K562 (cell line): ENCODE measurements around the gene NTRK1. TPM values are rescaled to one million over a fixed set of nuclear protein-coding genes. Genes with fewer than 3 reads are reported as not detected.

Source experiments
- ASH1L ChIP-seq: fragments of 450-650 bp; IDR thresholded peaks from 2 replicates; pipeline ENCODE4 v1.6.1; 2018; ENCODE audit warnings: borderline replicate concordance, mild to moderate bottlenecking, low read depth; ENCODE audit not compliant: partially characterized antibody
- CBFA2T3 ChIP-seq: fragments of 450-650 bp; IDR thresholded peaks from 2 replicates; pipeline ENCODE4 v1.6.1; 2017
- CTCF ChIP-seq, 3 experiments: IDR thresholded peaks in 2 of 3; conservative IDR thresholded peaks in 1 of 3; 2 replicates each; pipeline ENCODE4 v1.5.1; 2011 to 2012; ENCODE audit warnings: low read length in 3 of 3, mild to moderate bottlenecking in 3 of 3, control low read depth in 2 of 3, improper control_type of control experiment in 1 of 3, inconsistent platforms in 1 of 3, low read depth in 1 of 3, mixed read lengths in 1 of 3, moderate library complexity in 1 of 3; ENCODE audit not compliant: insufficient read depth in 2 of 3
- DMBX1 ChIP-seq: fragments of 250-450 bp; sonication (Bioruptor Pico); IDR thresholded peaks from 2 replicates; pipeline ENCODE4 v1.8.0; 2022; ENCODE audit warnings: inconsistent platforms, mild to moderate bottlenecking, moderate library complexity, borderline replicate concordance
- LARP7 ChIP-seq: fragments of 450-650 bp; IDR thresholded peaks from 2 replicates; pipeline ENCODE4 v1.6.1; 2016
- POU5F1 ChIP-seq: fragments of 150-350 bp; IDR thresholded peaks from 2 replicates; pipeline ENCODE4 v1.6.1; 2014; ENCODE audit warnings: borderline replicate concordance, low read length, low read depth, mild to moderate bottlenecking; ENCODE audit not compliant: partially characterized antibody
- RAD21 ChIP-seq, 2 experiments: fragments of 250-450 bp in 1 of 2; fragments of 450-650 bp in 1 of 2; sonication (Bioruptor Pico) in 1 of 2; formaldehyde crosslinking in 1 of 2; IDR thresholded peaks in 1 of 2; conservative IDR thresholded peaks in 1 of 2; 2 replicates each; pipeline versions ENCODE4 v1.4.0 to v1.8.0; 2020 to 2022; ENCODE audit warnings: mild to moderate bottlenecking in 2 of 2, moderate library complexity in 1 of 2
- RBM22 ChIP-seq: fragments of 200-400 bp; formaldehyde crosslinking; IDR thresholded peaks from 2 replicates; pipeline ENCODE4 v1.6.1; 2018; ENCODE audit warnings: low read length, low read depth; ENCODE audit not compliant: poor library complexity, severe bottlenecking
- RNF219 ChIP-seq: fragments of 250-450 bp; sonication (Bioruptor Pico); IDR thresholded peaks from 2 replicates; pipeline ENCODE4 v1.5.0; 2022; ENCODE audit warnings: mild to moderate bottlenecking
- TCF3 ChIP-seq: sonication (generic); formaldehyde crosslinking; IDR thresholded peaks from 2 replicates; pipeline ENCODE4 v1.4.0; 2020; ENCODE audit warnings: mild to moderate bottlenecking, missing genetic modification reagents
- TGIF2 ChIP-seq: sonication (generic); formaldehyde crosslinking; IDR thresholded peaks from 2 replicates; pipeline ENCODE4 v1.8.1; 2022; ENCODE audit warnings: mild to moderate bottlenecking, missing genetic modification reagents, moderate library complexity
- THRAP3 ChIP-seq: fragments of 450-650 bp; IDR thresholded peaks from 2 replicates; pipeline ENCODE4 v1.6.1; 2016; ENCODE audit warnings: mild to moderate bottlenecking, inconsistent platforms, borderline replicate concordance
- XRCC3 ChIP-seq: fragments of 450-650 bp; IDR thresholded peaks from 2 replicates; pipeline ENCODE4 v1.6.1; 2017; ENCODE audit warnings: mild to moderate bottlenecking, moderate library complexity
- ZNF75A ChIP-seq: fragments of 450-650 bp; formaldehyde crosslinking; IDR thresholded peaks from 2 replicates; pipeline ENCODE4 v1.4.0; 2020; ENCODE audit warnings: mild to moderate bottlenecking
- polyA plus RNA-seq, 8 experiments: library from polyadenylated mRNA; depleted of rRNA in 4 of 8; stranded (reverse) in 5 of 8; unstranded in 3 of 8; fragments of >200 nt; fragmentation: Nextera tagmentation in 2 of 8; fragmentation: Illumina TruSeq in 1 of 8; extraction: Ambion mirVana in 2 of 8; extraction: Trizol in 1 of 8; gene quantifications; 2 replicates each; pipeline versions ENCODE4 v1.2.1 to v1.2.3, GENCODE V29; 2011 to 2014; ENCODE audit warnings: inconsistent platforms in 1 of 8, missing spikeins in 1 of 8
- total RNA-seq, 7 experiments: library from RNA; depleted of rRNA in 6 of 7; stranded (reverse); fragments of >200 nt in 6 of 7; fragmentation: Illumina TruSeq in 2 of 7; extraction: Trizol in 2 of 7; gene quantifications; 2 replicates each; pipeline versions ENCODE4 v1.2.1 to v1.2.3, GENCODE V29; 2011 to 2021; ENCODE audit warnings: low replicate concordance in 1 of 7
- TF ChIP-seq, protein P1 (sequence below), 2 experiments: fragments of 450-650 bp; IDR thresholded peaks; 2 replicates each; pipeline ENCODE4 v1.6.1; 2016; ENCODE audit warnings: mild to moderate bottlenecking in 2 of 2, borderline replicate concordance in 1 of 2, low read depth in 1 of 2, moderate library complexity in 1 of 2

The NTRK1 gene
- total and polyA plus RNA-seq, 9 of the 15 experiments (the other 6 are each of a cell fraction or from before 2014, with no cell fraction given), result 0.46 to 30.0 (median 7.9) TPM

- no peak for TF ChIP-seq DMBX1 (CRISPR knock-in tag)
- TF ChIP-seq XRCC3, result no peak
- no peak for TF ChIP-seq RNF219 (CRISPR knock-in tag)
- TF ChIP-seq RAD21 (CRISPR knock-in tag; conservative IDR thresholded peaks at IDR 0.05 in 1 of 2, IDR thresholded peaks at IDR 0.05 in 1 of 2), result peak in 1 of 2 experiments; percentile 25; a peak in 2 of 4 replicates
- no peak for TF ChIP-seq LARP7
- TF ChIP-seq ASH1L, result no peak
- TF ChIP-seq ZNF75A (CRISPR knock-in tag), result no peak
- TF ChIP-seq CTCF (IDR thresholded peaks at IDR 0.05 in 2 of 3, conservative IDR thresholded peaks at IDR 0.05 in 1 of 3; ENCODE audit: insufficient read depth in 2 of 3, low read depth in 1 of 3, low read length in 3 of 3), result peak in 1 of 3 experiments; percentile 36; a peak in 2 of 6 replicates
- no peak for TF ChIP-seq THRAP3
- TF ChIP-seq CBFA2T3, result peak; percentile 37; the same call in 1 of the 2 replicates
- no peak for TF ChIP-seq TGIF2
- no peak for TF ChIP-seq POU5F1
- TF ChIP-seq RBM22, result no peak
- TF ChIP-seq TCF3 (CRISPR knock-in tag), result peak; percentile 56
- TF ChIP-seq, protein P1, sequence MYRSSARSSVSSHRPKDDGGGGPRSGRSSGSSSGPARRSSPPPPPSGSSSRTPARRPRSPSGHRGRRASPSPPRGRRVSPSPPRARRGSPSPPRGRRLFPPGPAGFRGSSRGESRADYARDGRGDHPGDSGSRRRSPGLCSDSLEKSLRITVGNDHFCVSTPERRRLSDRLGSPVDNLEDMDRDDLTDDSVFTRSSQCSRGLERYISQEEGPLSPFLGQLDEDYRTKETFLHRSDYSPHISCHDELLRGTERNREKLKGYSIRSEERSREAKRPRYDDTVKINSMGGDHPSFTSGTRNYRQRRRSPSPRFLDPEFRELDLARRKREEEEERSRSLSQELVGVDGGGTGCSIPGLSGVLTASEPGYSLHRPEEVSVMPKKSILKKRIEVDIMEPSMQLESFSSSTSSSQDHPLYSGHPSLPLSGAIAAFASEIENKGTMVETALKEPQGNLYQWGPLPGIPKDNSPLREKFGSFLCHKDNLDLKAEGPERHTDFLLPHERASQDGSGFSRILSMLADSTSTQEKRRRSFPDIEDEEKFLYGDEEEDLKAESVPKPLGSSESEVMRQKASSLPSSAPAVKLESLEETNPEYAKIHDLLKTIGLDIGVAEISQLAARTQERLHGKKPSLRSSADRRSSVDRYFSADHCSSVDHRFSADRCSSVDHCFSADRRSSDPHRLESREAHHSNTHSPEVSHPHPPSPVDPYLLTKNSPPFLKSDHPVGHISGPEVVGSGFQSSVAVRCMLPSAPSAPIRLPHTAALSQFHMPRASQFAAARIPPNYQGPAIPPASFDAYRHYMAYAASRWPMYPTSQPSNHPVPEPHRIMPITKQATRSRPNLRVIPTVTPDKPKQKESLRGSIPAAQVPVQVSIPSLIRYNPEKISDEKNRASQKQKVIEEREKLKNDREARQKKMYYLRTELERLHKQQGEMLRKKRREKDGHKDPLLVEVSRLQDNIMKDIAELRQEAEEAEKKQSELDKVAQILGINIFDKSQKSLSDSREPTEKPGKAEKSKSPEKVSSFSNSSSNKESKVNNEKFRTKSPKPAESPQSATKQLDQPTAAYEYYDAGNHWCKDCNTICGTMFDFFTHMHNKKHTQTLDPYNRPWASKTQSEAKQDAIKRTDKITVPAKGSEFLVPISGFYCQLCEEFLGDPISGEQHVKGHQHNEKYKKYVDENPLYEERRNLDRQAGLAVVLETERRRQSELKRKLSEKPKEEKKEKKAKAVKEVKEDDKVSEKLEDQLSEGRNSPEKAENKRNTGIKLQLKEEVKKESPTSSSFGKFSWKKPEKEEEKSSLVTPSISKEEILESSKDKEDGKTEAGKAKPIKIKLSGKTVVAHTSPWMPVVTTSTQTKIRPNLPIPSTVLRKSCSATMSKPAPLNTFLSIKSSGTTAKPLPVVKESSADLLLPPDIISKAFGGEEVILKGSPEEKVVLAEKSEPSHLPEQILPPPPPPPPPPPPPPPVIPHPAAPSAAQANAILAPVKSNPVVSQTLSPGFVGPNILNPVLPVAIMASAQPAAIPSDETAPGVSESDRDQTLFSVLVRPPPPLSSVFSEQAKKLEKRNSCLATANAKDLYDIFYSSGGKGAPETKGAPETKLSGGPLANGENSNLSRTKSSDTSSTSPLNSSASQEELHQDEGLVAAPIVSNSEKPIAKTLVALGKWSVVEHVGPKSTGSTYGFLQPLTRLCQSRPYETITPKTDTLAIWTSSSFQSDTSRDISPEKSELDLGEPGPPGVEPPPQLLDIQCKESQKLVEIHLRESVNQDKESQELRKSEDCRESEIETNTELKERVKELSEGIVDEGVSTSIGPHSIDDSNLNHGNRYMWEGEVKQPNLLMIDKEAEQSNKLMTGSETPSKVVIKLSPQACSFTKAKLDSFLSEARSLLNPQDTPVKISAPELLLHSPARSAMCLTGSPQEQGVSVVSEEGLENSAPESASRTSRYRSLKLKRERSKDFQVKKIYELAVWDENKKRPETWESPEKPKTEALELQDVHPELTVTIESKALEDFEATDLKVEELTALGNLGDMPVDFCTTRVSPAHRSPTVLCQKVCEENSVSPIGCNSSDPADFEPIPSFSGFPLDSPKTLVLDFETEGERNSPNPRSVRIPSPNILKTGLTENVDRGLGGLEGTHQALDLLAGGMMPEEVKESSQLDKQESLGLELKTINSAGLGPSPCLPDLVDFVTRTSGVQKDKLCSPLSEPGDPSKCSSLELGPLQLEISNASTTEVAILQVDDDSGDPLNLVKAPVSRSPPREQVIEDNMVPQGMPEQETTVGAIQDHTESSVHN (IDR thresholded peaks at IDR 0.05; ENCODE audit: borderline replicate concordance in 1 of 2, low read depth in 1 of 2), result no peak
Measured at GRCh38 chr1:156924478-156925153, 64.0 kb downstream of the NTRK1 start (continued).
